Sigmoid colon (tissue), 4 donors: ENCODE measurements around the gene RARRES2.

ENCODE experiments used
- EP300 ChIP-seq, 4 donors: sonication (generic); formaldehyde crosslinking; IDR thresholded peaks; one replicate each; pipeline ENCODE4 v1.6.1; 2017; ENCODE audit warnings: antibody characterized with exemption in 4 of 4
- POLR2A ChIP-seq, 2 donors: fragments of 450-650 bp; IDR thresholded peaks; one replicate each; pipeline ENCODE4 v1.6.1; 2016; ENCODE audit warnings: antibody characterized with exemption in 2 of 2, mild to moderate bottlenecking in 2 of 2, moderate library complexity in 2 of 2
- TF ChIP-seq, protein P1 (sequence below), 4 experiments: fragments of 450-650 bp in 3 of 4; fragments of 200-600 bp in 1 of 4; IDR thresholded peaks; one replicate each; pipeline ENCODE4 v1.5.1; 2016 to 2019; ENCODE audit warnings: antibody characterized with exemption in 4 of 4, mild to moderate bottlenecking in 3 of 4, moderate library complexity in 2 of 4

GRCh38 chr7:150370612-150371071 is 29.2 kb upstream of the RARRES2 start:
- TF ChIP-seq, protein P1, sequence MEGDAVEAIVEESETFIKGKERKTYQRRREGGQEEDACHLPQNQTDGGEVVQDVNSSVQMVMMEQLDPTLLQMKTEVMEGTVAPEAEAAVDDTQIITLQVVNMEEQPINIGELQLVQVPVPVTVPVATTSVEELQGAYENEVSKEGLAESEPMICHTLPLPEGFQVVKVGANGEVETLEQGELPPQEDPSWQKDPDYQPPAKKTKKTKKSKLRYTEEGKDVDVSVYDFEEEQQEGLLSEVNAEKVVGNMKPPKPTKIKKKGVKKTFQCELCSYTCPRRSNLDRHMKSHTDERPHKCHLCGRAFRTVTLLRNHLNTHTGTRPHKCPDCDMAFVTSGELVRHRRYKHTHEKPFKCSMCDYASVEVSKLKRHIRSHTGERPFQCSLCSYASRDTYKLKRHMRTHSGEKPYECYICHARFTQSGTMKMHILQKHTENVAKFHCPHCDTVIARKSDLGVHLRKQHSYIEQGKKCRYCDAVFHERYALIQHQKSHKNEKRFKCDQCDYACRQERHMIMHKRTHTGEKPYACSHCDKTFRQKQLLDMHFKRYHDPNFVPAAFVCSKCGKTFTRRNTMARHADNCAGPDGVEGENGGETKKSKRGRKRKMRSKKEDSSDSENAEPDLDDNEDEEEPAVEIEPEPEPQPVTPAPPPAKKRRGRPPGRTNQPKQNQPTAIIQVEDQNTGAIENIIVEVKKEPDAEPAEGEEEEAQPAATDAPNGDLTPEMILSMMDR (IDR thresholded peaks at IDR 0.05), result no peak
- TF ChIP-seq EP300 (IDR thresholded peaks at IDR 0.05) (no peak), POLR2A (IDR thresholded peaks at IDR 0.05) (no peak)
